GM12801 (cell line): ENCODE measurements around the gene PDCL2.

Experiments used
- TF ChIP-seq, protein P1 (sequence below): IDR thresholded peaks from one replicate; pipeline ENCODE4 v1.5.1; 2011; ENCODE audit warnings: control low read depth; ENCODE audit not compliant: insufficient read length; ENCODE audit errors: extremely low read depth

The PDCL2 gene

GRCh38 chr4:55554453-55555030, 37.5 kb downstream of the PDCL2 start:
- TF ChIP-seq, protein P1, sequence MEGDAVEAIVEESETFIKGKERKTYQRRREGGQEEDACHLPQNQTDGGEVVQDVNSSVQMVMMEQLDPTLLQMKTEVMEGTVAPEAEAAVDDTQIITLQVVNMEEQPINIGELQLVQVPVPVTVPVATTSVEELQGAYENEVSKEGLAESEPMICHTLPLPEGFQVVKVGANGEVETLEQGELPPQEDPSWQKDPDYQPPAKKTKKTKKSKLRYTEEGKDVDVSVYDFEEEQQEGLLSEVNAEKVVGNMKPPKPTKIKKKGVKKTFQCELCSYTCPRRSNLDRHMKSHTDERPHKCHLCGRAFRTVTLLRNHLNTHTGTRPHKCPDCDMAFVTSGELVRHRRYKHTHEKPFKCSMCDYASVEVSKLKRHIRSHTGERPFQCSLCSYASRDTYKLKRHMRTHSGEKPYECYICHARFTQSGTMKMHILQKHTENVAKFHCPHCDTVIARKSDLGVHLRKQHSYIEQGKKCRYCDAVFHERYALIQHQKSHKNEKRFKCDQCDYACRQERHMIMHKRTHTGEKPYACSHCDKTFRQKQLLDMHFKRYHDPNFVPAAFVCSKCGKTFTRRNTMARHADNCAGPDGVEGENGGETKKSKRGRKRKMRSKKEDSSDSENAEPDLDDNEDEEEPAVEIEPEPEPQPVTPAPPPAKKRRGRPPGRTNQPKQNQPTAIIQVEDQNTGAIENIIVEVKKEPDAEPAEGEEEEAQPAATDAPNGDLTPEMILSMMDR = no peak

- TF ChIP-seq, protein P1 = no peak
Measured at GRCh38 chr4:55553441-55554201, 38.4 kb downstream of the PDCL2 start.

DNA sequence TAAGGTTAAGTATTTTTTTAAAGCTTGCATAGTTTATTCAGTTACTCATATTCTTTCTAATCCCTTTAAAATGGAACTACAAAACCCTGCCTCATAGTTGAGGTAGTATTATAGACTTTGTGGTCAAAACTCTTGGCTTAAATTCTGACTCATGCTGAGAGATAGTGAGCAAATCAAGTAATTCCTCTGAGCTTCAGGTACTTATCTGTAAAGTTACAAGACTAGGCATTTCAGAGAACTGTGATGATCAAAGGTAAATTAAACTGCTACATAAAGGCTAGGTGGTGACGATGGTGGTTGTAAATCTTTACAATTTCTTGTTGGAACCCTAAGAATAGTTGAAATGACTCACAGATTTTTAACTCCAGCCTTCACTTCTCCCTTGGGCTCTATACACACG, 42.2 kb downstream of the PDCL2 start:
- TF ChIP-seq, protein P1 = no peak

DNA sequence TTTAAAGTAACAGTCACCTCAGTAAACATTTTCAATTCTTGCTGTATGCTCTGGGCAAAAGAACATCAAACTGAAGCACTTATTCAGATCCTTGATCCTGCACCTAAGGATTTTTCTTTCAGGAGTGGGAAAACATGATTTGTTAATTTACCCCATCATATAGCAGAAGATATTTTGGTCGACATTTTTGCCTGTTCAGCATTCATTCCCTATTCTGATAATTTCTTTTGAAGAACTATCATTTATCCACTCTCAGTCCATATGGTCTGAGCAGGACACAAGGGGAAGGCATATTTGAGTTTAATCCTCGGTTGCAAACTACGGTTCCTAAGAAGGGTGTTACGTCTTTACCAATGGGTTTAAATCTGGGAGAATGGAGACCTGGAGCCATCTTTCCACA, 44.1 kb downstream of the PDCL2 start:
- TF ChIP-seq, protein P1 = no peak

GRCh38 chr4:55547466-55547770, 44.6 kb downstream of the PDCL2 start:
- TF ChIP-seq, protein P1 = no peak

GRCh38 chr4:55546756-55547465, 45.1 kb downstream of the PDCL2 start, which contains the start of gene CLOCK:
Gene CLOCK (minus strand): TSS chr4:55546909. CDS start chr4:55482785, 64,124 bp downstream.
- TF ChIP-seq, protein P1 = no peak

DNA sequence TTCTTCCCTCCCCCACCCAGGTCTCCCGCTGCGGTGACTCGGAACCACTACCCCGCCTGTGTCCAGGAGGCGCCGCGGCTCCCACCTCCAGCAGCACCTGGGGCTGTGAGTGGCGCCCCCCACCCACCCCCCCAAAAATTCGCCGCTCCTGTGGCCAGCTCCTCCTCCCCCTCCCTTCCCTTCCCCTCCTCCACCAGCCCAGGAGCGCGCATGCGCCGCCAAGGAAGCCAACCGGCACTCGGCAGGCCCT, 45.6 kb downstream of the PDCL2 start:
- TF ChIP-seq, protein P1 = no peak
